H1 (cell line): Measurements from ENCODE around the gene PEAK1. TPM values are rescaled to one million over a fixed set of nuclear protein-coding genes. Genes with fewer than 3 reads are reported as not detected.

Experiments
- CTCF ChIA-PET: fragments of 300-600 bp; sonication (Branson Sonifier 250); formaldehyde crosslinking; loops from one replicate; lab custom pipeline; 2021; ENCODE audit not compliant: partially characterized antibody; lab: Charles Lee
- POLR2A ChIA-PET: fragments of 300-600 bp; sonication (Branson Sonifier 250); formaldehyde crosslinking; loops from one replicate; lab custom pipeline; 2021; ENCODE audit warnings: inconsistent platforms; ENCODE audit not compliant: partially characterized antibody; lab: Charles Lee
- DNase-seq, 2 experiments: peaks; one replicate each; pipeline versions ENCODE4 v3.0.0 to v3.0.0-alpha.2; 2010 to 2022; ENCODE audit warnings: low spot score in 2 of 2, low read depth in 1 of 2, mixed read lengths in 1 of 2
- FAIRE-seq: peaks from 2 replicates; lab custom pipeline; 2011; peaks lifted over from hg19 to GRCh38; lab: Jason Lieb, UNC
- H2AFZ ChIP-seq: 2 replicates; pipeline ENCODE4 v1.8.1; 2012; ENCODE audit warnings: low read length, inconsistent platforms
- H2AK5ac ChIP-seq: 2 replicates; pipeline ENCODE4 v1.6.1; 2013; ENCODE audit warnings: low read depth, low read length
- H2BK120ac ChIP-seq: replicated peaks from 2 replicates; pipeline ENCODE3; 2013; ENCODE audit warnings: low read depth, low read length, inconsistent platforms
- H2BK12ac ChIP-seq: 2 replicates; pipeline ENCODE4 v1.6.1; 2013; ENCODE audit warnings: low read depth, low read length
- H2BK15ac ChIP-seq: 2 replicates; pipeline ENCODE4 v1.6.1; 2013; ENCODE audit warnings: low read length
- H2BK20ac ChIP-seq: 2 replicates; pipeline ENCODE4 v1.6.1; 2013; ENCODE audit warnings: low read length
- H2BK5ac ChIP-seq: 2 replicates; pipeline ENCODE4 v1.6.1; 2013; ENCODE audit warnings: low read depth, low read length
- H3K14ac ChIP-seq: 2 replicates; pipeline ENCODE4 v1.6.1; 2013; ENCODE audit warnings: inconsistent platforms; ENCODE audit not compliant: insufficient read length
- H3K18ac ChIP-seq: 2 replicates; pipeline ENCODE4 v1.6.1; 2013; ENCODE audit warnings: low read length; ENCODE audit errors: extremely low read depth
- H3K23ac ChIP-seq: 2 replicates; pipeline ENCODE4 v1.6.1; 2013; ENCODE audit warnings: inconsistent platforms; ENCODE audit not compliant: insufficient read length
- H3K23me2 ChIP-seq: 2 replicates; pipeline ENCODE4 v1.6.1; 2013; ENCODE audit warnings: low read depth, low read length
- H3K27ac ChIP-seq: 2 replicates; pipeline ENCODE4 v1.6.1; 2011; ENCODE audit warnings: low read depth, low read length, inconsistent platforms
- H3K27me3 ChIP-seq, 4 experiments: replicated peaks in 1 of 4; 1 replicate in 1 of 4; 2 replicates in 3 of 4; pipeline versions ENCODE4 v1.6.1 to v1.8.1; 2011 to 2013; ENCODE audit warnings: low read length in 3 of 4, mild to moderate bottlenecking in 3 of 4, inconsistent platforms in 2 of 4, mixed read lengths in 2 of 4, moderate library complexity in 1 of 4; ENCODE audit not compliant: control insufficient read depth in 3 of 4, insufficient read depth in 3 of 4; ENCODE audit errors: extremely low read depth in 1 of 4
- H3K36me3 ChIP-seq, 4 experiments: 2 replicates each; pipeline versions ENCODE4 v1.6.1 to v1.8.1; 2011 to 2013; ENCODE audit warnings: mild to moderate bottlenecking in 4 of 4, low read length in 3 of 4, moderate library complexity in 2 of 4, control low read depth in 1 of 4, inconsistent platforms in 1 of 4; ENCODE audit not compliant: insufficient read depth in 4 of 4, control insufficient read depth in 2 of 4
- H3K4ac ChIP-seq: replicated peaks from 2 replicates; pipeline ENCODE3; 2013; ENCODE audit warnings: low read length, low read depth, mixed read lengths, inconsistent platforms; ENCODE audit not compliant: insufficient read length
- H3K4me1 ChIP-seq, 4 experiments: replicated peaks in 1 of 4; 1 replicate in 1 of 4; 2 replicates in 3 of 4; pipeline versions ENCODE4 v1.6.1 to v1.8.1; 2011 to 2013; ENCODE audit warnings: low read length in 3 of 4, inconsistent platforms in 2 of 4, mixed read lengths in 1 of 4; ENCODE audit not compliant: insufficient read depth in 4 of 4, control insufficient read depth in 3 of 4
- H3K4me2 ChIP-seq, 2 experiments: 2 replicates each; pipeline versions ENCODE4 v1.6.1 to v1.8.1; 2011 to 2013; ENCODE audit warnings: low read depth in 2 of 2, low read length in 2 of 2, control low read depth in 1 of 2, inconsistent platforms in 1 of 2, mild to moderate bottlenecking in 1 of 2; ENCODE audit not compliant: insufficient read depth in 1 of 2
- H3K4me3 ChIP-seq, 4 experiments: fragments of 200-600, 300-600 bp in 1 of 4; sonication (generic), shearing (Covaris generic), sonication (Bioruptor Twin) in 1 of 4; 2 replicates each; pipeline versions ENCODE4 v1.5.1 to v1.8.1; 2011 to 2016; ENCODE audit warnings: low read length in 4 of 4, low read depth in 3 of 4, control low read depth in 2 of 4, inconsistent platforms in 2 of 4, mild to moderate bottlenecking in 2 of 4, mixed read lengths in 1 of 4, moderate library complexity in 1 of 4; ENCODE audit not compliant: insufficient read depth in 2 of 4; ENCODE audit errors: extremely low read depth in 1 of 4
- H3K56ac ChIP-seq: replicated peaks from 2 replicates; pipeline ENCODE3; 2013; ENCODE audit warnings: low read depth, mild to moderate bottlenecking, mixed read lengths, low read length, inconsistent platforms; ENCODE audit not compliant: insufficient read length
- H3K79me1 ChIP-seq: 2 replicates; pipeline ENCODE4 v1.6.1; 2013; ENCODE audit warnings: low read depth, low read length, control low read depth
- H3K79me2 ChIP-seq, 2 experiments: 2 replicates each; pipeline versions ENCODE4 v1.6.1 to v1.8.1; 2012 to 2013; ENCODE audit warnings: low read length in 2 of 2, mild to moderate bottlenecking in 2 of 2, inconsistent platforms in 1 of 2; ENCODE audit not compliant: insufficient read depth in 2 of 2, control insufficient read depth in 1 of 2
- H3K9ac ChIP-seq, 4 experiments: replicated peaks in 1 of 4; 1 replicate in 1 of 4; 2 replicates in 3 of 4; pipeline versions ENCODE4 v1.6.1 to v1.8.1; 2011 to 2013; ENCODE audit warnings: low read depth in 3 of 4, low read length in 3 of 4, control low read depth in 2 of 4, mild to moderate bottlenecking in 2 of 4, moderate library complexity in 2 of 4, inconsistent platforms in 1 of 4; ENCODE audit errors: extremely low read depth in 1 of 4
- H3K9me3 ChIP-seq, 2 experiments: 2 replicates each; pipeline versions ENCODE4 v1.6.1 to v1.8.1; 2012 to 2013; ENCODE audit warnings: mild to moderate bottlenecking in 2 of 2, moderate library complexity in 2 of 2, control low read depth in 1 of 2, inconsistent platforms in 1 of 2, low read depth in 1 of 2, low read length in 1 of 2, mixed read lengths in 1 of 2; ENCODE audit not compliant: insufficient read depth in 2 of 2
- H4K20me1 ChIP-seq, 2 experiments: replicated peaks in 1 of 2; 2 replicates each; pipeline versions ENCODE3 to v1.8.1; 2011 to 2013; ENCODE audit warnings: inconsistent platforms in 2 of 2, low read length in 2 of 2, mild to moderate bottlenecking in 1 of 2; ENCODE audit not compliant: insufficient read depth in 2 of 2, control insufficient read depth in 1 of 2
- H4K5ac ChIP-seq: 2 replicates; pipeline ENCODE4 v1.6.1; 2013; ENCODE audit warnings: low read length, low read depth, mixed read lengths, inconsistent platforms; ENCODE audit not compliant: insufficient read length
- H4K8ac ChIP-seq: 2 replicates; pipeline ENCODE4 v1.8.0; 2013; ENCODE audit warnings: mild to moderate bottlenecking, moderate library complexity, low read length, inconsistent platforms; ENCODE audit not compliant: insufficient read depth; ENCODE audit errors: extremely low read depth
- H4K91ac ChIP-seq: replicated peaks from 2 replicates; pipeline ENCODE3; 2013; ENCODE audit warnings: low read length, mixed read lengths, inconsistent platforms; ENCODE audit not compliant: insufficient read length
- BACH1 ChIP-seq: IDR thresholded peaks from 2 replicates; pipeline ENCODE4 v1.6.1; 2012; ENCODE audit warnings: low read length, improper control_type of control experiment
- FOSL1 ChIP-seq: IDR thresholded peaks from 2 replicates; pipeline ENCODE4 v1.6.1; 2011; ENCODE audit warnings: mild to moderate bottlenecking, low read depth, low read length, moderate library complexity; ENCODE audit not compliant: insufficient read depth
- HDAC2 ChIP-seq, 2 experiments: fragments of 300-600 bp in 1 of 2; sonication (generic) in 1 of 2; IDR thresholded peaks; 2 replicates each; pipeline ENCODE4 v1.6.1; 2011 to 2012; ENCODE audit warnings: low read depth in 2 of 2, low read length in 2 of 2, mild to moderate bottlenecking in 2 of 2, moderate library complexity in 2 of 2, borderline replicate concordance in 1 of 2, inconsistent platforms in 1 of 2
- JUN ChIP-seq: IDR thresholded peaks from 2 replicates; pipeline ENCODE4 v1.6.1; 2011; ENCODE audit warnings: low read depth, mild to moderate bottlenecking, improper control_type of control experiment, low read length
- KDM1A ChIP-seq: fragments of 200-600, 300-600 bp; sonication (generic); IDR thresholded peaks from 2 replicates; pipeline ENCODE4 v1.7.1; 2016; ENCODE audit warnings: mild to moderate bottlenecking, low read length, borderline replicate concordance
- RAD21 ChIP-seq, 2 experiments: IDR thresholded peaks in 1 of 2; conservative IDR thresholded peaks in 1 of 2; 2 replicates each; pipeline ENCODE4 v1.6.1; 2011; ENCODE audit warnings: low read depth in 2 of 2, low read length in 2 of 2, improper control_type of control experiment in 1 of 2, inconsistent platforms in 1 of 2, mild to moderate bottlenecking in 1 of 2, moderate library complexity in 1 of 2
- SIN3A ChIP-seq, 2 experiments: IDR thresholded peaks in 1 of 2; conservative IDR thresholded peaks in 1 of 2; 2 replicates each; pipeline ENCODE4 v1.6.1; 2011 to 2012; ENCODE audit warnings: low read length in 2 of 2, improper control_type of control experiment in 1 of 2, low read depth in 1 of 2, mild to moderate bottlenecking in 1 of 2
- WGBS, 2 experiments: shearing (Covaris generic) in 1 of 2; methylation state at CpG; one replicate each; pipeline versions ENCODE4 v1.1.6 to v1.1.7; 2013 to 2015; ENCODE audit warnings: low lambda C conversion rate in 2 of 2, mixed read lengths in 2 of 2, inconsistent platforms in 1 of 2, low coverage in 1 of 2, missing lambda C conversion rate in 1 of 2; ENCODE audit not compliant: insufficient replicate concordance in 2 of 2, insufficient coverage in 1 of 2, insufficient read length in 1 of 2; ENCODE audit errors: extremely low coverage in 1 of 2, missing lambda C conversion rate in 1 of 2; 5-methylcytosine and 5-hydroxymethylcytosine counted together
- polyA plus RNA-seq, 7 experiments: library from polyadenylated mRNA; depleted of rRNA in 3 of 7; stranded (reverse) in 5 of 7; unstranded in 2 of 7; fragments of >200 nt in 5 of 7; fragments of 200-250 nt in 2 of 7; gene quantifications; 1 replicate in 5 of 7; 2 replicates in 1 of 7; 4 replicates in 1 of 7; pipeline versions ENCODE4 v1.2.1 to v1.2.3, GENCODE V29; 2011 to 2013; ENCODE audit warnings: missing spikeins in 2 of 7, mixed read lengths in 2 of 7
- total RNA-seq: library from RNA; stranded (reverse); fragmentation: NEBNext Ultra II Directional; extraction: Animal tissue kit (Norgen Biotek cat#: 25700); gene quantifications from 2 replicates; pipeline ENCODE4 v1.2.1, GENCODE V29; 2021
- TF ChIP-seq, protein P1 (sequence below), 3 experiments: IDR thresholded peaks; 1 replicate in 2 of 3; 2 replicates in 1 of 3; pipeline versions ENCODE4 v1.5.1 to v1.6.1; 2011; ENCODE audit warnings: low read length in 3 of 3, mild to moderate bottlenecking in 3 of 3, inconsistent platforms in 2 of 3, low read depth in 1 of 3, moderate library complexity in 1 of 3; ENCODE audit not compliant: insufficient read depth in 1 of 3; ENCODE audit errors: control extremely low read depth in 1 of 3
- TF ChIP-seq, protein P2 (sequence below): IDR thresholded peaks from 2 replicates; pipeline ENCODE4 v1.6.1; 2011; ENCODE audit warnings: low read length, improper control_type of control experiment

Gene PEAK1
- total and polyA plus RNA-seq, 2 of the 8 experiments (the other 6 are each of a cell fraction or from before 2014, with no cell fraction given): 8.8 to 44.8 TPM

DNA sequence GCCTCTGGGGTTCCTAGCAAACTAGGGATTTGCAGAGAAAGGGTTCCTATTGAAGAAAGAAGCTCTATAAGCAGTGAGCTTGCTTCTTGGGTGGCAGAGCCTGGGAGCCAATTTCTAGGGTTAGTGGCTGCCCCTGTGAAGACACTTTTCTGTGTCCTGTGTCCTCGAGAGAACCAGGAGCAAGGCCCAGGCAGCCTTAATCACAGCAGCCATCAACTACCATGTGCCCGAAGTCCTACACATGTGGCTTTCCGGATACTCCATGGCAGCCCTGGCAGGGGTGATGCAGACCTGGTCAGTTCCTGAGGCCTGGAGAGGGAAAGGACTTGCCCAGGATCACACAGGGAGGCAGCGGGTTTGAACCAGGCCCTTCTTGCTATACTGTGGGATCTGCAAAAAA, 321.3 kb downstream of the PEAK1 start:
- POLR2A ChIA-PET: no interaction called here
- Histone ChIP-seq H3K9me3 (no peaks in the 10 kb centered on the region), H3K4me1 (peaks cover 0 to 3% (median 0%) of the 10 kb centered on the region in 4 experiments; a peak in 1 of 7 replicates), H3K9ac (no peak overlapping the region), H2AK5ac (no peak overlapping the region), H3K56ac (no peak overlapping the region), H2BK15ac (no peak overlapping the region), H4K5ac (no peak overlapping the region), H2BK12ac (no peak overlapping the region), H3K4me3 (no peak overlapping the region), H2AFZ (no peak overlapping the region), H3K79me2 (no peaks in the 10 kb centered on the region), H3K18ac (no peak overlapping the region), H2BK20ac (no peak overlapping the region), H3K23ac (no peak overlapping the region), H4K91ac (no peak overlapping the region), H3K27me3 (no peaks in the 10 kb centered on the region), H2BK120ac (no peak overlapping the region), H4K20me1 (no peaks in the 10 kb centered on the region), H4K8ac (no peak overlapping the region), H3K36me3 (no peaks in the 10 kb centered on the region), H3K27ac (no peak overlapping the region), H3K4ac (no peak overlapping the region), H3K4me2 (no peak overlapping the region), H2BK5ac (no peak overlapping the region), H3K79me1 (no peaks in the 10 kb centered on the region), H3K14ac (no peak overlapping the region), H3K23me2 (no peaks in the 10 kb centered on the region)
- FAIRE-seq (no peak), DNase-seq (no peak)
- TF ChIP-seq, protein P1, sequence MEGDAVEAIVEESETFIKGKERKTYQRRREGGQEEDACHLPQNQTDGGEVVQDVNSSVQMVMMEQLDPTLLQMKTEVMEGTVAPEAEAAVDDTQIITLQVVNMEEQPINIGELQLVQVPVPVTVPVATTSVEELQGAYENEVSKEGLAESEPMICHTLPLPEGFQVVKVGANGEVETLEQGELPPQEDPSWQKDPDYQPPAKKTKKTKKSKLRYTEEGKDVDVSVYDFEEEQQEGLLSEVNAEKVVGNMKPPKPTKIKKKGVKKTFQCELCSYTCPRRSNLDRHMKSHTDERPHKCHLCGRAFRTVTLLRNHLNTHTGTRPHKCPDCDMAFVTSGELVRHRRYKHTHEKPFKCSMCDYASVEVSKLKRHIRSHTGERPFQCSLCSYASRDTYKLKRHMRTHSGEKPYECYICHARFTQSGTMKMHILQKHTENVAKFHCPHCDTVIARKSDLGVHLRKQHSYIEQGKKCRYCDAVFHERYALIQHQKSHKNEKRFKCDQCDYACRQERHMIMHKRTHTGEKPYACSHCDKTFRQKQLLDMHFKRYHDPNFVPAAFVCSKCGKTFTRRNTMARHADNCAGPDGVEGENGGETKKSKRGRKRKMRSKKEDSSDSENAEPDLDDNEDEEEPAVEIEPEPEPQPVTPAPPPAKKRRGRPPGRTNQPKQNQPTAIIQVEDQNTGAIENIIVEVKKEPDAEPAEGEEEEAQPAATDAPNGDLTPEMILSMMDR (IDR thresholded peaks at IDR 0.05; ENCODE audit: control extremely low read depth in 1 of 3, insufficient read depth in 1 of 3, low read depth in 1 of 3, low read length in 3 of 3): no peak
- TF ChIP-seq HDAC2 (IDR thresholded peaks at IDR 0.05; ENCODE audit: borderline replicate concordance in 1 of 2, low read depth in 2 of 2, low read length in 2 of 2) (no peak), SIN3A (conservative IDR thresholded peaks at IDR 0.05 in 1 of 2, IDR thresholded peaks at IDR 0.05 in 1 of 2; ENCODE audit: low read depth in 1 of 2, low read length in 2 of 2) (no peak), JUN (no peak), BACH1 (no peak), RAD21 (IDR thresholded peaks at IDR 0.05 in 1 of 2, conservative IDR thresholded peaks at IDR 0.05 in 1 of 2; ENCODE audit: low read depth in 2 of 2, low read length in 2 of 2) (no peak), FOSL1 (no peak), KDM1A (no peak)
- TF ChIP-seq, protein P2, sequence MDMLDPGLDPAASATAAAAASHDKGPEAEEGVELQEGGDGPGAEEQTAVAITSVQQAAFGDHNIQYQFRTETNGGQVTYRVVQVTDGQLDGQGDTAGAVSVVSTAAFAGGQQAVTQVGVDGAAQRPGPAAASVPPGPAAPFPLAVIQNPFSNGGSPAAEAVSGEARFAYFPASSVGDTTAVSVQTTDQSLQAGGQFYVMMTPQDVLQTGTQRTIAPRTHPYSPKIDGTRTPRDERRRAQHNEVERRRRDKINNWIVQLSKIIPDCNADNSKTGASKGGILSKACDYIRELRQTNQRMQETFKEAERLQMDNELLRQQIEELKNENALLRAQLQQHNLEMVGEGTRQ: no peak
- CTCF ChIA-PET: interaction anchor here (0.7 to 10.8 kb wide), 4 partner anchors 8 to 76 kb away, joined by 3 to 101 read pairs (median 4); no protein-coding TSS in a partner anchor
- WGBS, 2 experiments: 92% methylated on average over 4 of the region's 4 CpGs; no CpG with 5 or more reads in 1 of the 2 experiments
